Left kidney (tissue), 2 donors: ENCODE measurements around the gene LAMB3. TPM values are rescaled to one million over a fixed set of nuclear protein-coding genes. Genes with fewer than 3 reads are reported as not detected.

Experiments used
- DNase-seq: peaks from one replicate; pipeline ENCODE4 v3.0.0-alpha.2; 2013
- polyA plus RNA-seq: library from polyadenylated mRNA; unstranded; fragments of 120-200 nt; gene quantifications from one replicate; pipeline ENCODE4 v1.2.1, GENCODE V29; 2013; ENCODE audit not compliant: insufficient read length

LAMB3 gene
- polyA plus RNA-seq, 1 donor, result 0.58 TPM

GRCh38 chr1:209618291-209618690, 33.9 kb downstream of the LAMB3 start:
- no peak for DNase-seq

- no peak for DNase-seq
These were observed 34.5 kb downstream of the LAMB3 start for GRCh38 chr1:209617755-209618154.

- no peak for DNase-seq
These were observed 35.1 kb downstream of the LAMB3 start for GRCh38 chr1:209617047-209617673.

GRCh38 chr1:209616366-209617046, 35.7 kb downstream of the LAMB3 start:
- no peak for DNase-seq

GRCh38 chr1:209614906-209615305, 37.3 kb downstream of the LAMB3 start:
- no peak for DNase-seq

GRCh38 chr1:209614151-209614420, 38.1 kb downstream of the LAMB3 start:
- DNase-seq, result no peak

GRCh38 chr1:209613400-209614150, 38.6 kb downstream of the LAMB3 start:
- no peak for DNase-seq

GRCh38 chr1:209612646-209613399, 39.4 kb downstream of the LAMB3 start:
- no peak for DNase-seq

- no peak for DNase-seq
These were observed 40.3 kb downstream of the LAMB3 start for GRCh38 chr1:209611771-209612570.

GRCh38 chr1:209610631-209610905, 41.7 kb downstream of the LAMB3 start:
- DNase-seq, result no peak

GRCh38 chr1:209609791-209610630, 42.2 kb downstream of the LAMB3 start:
- DNase-seq, result no peak

- no peak for DNase-seq
These were observed 43.0 kb downstream of the LAMB3 start for GRCh38 chr1:209609041-209609790.

- no peak for DNase-seq
These were observed 44.4 kb downstream of the LAMB3 start for GRCh38 chr1:209607795-209608178.

- DNase-seq, result no peak
These were observed 45.0 kb downstream of the LAMB3 start for GRCh38 chr1:209607102-209607794.

GRCh38 chr1:209603877-209604276, 48.3 kb downstream of the LAMB3 start:
- DNase-seq, result no peak

GRCh38 chr1:209601809-209602657, 50.2 kb downstream of the LAMB3 start:
- DNase-seq, result no peak

GRCh38 chr1:209600541-209600940, 51.7 kb downstream of the LAMB3 start:
- no peak for DNase-seq

- DNase-seq, result no peak
These were observed 54.0 kb downstream of the LAMB3 start for GRCh38 chr1:209598227-209598626.

GRCh38 chr1:209597499-209597898, 54.7 kb downstream of the LAMB3 start:
- DNase-seq, result no peak
